CD14-positive monocyte (primary cell): ENCODE data around the gene RPS26. TPM values are rescaled to one million over a fixed set of nuclear protein-coding genes. Genes with fewer than 3 reads are reported as not detected.
A peak's percentile ranks its signal among the peaks of the same experiment; 100 is the strongest.

ENCODE experiments used
- DNase-seq, 3 donors: peaks; one replicate each; pipeline ENCODE4 v3.0.0-alpha.2; 2011 to 2022
- H2AFZ ChIP-seq: 2 replicates; pipeline ENCODE4 v1.6.0; 2012; ENCODE audit warnings: mild to moderate bottlenecking, low read depth, low read length, inconsistent platforms; ENCODE audit not compliant: insufficient read depth, poor library complexity, severe bottlenecking
- H3K27ac ChIP-seq, 2 donors: 1 replicate in 1 of 2; 2 replicates in 1 of 2; pipeline ENCODE4 v1.5.1; 2012 to 2013; ENCODE audit warnings: low read length in 2 of 2, control low read depth in 1 of 2, inconsistent platforms in 1 of 2, low read depth in 1 of 2, mild to moderate bottlenecking in 1 of 2
- H3K27me3 ChIP-seq, 2 donors: one replicate each; pipeline versions ENCODE4 v1.6.0 to v1.6.1; 2011 to 2013; ENCODE audit warnings: low read length in 2 of 2; ENCODE audit not compliant: control insufficient read depth in 2 of 2, insufficient read depth in 2 of 2
- H3K36me3 ChIP-seq, 2 donors: replicated peaks in 1 of 2; 1 replicate in 1 of 2; 2 replicates in 1 of 2; pipeline versions ENCODE4 v1.5.1 to v1.6.1; 2012 to 2013; ENCODE audit warnings: low read length in 2 of 2, control low read depth in 1 of 2, inconsistent platforms in 1 of 2, mild to moderate bottlenecking in 1 of 2; ENCODE audit not compliant: insufficient read depth in 2 of 2, control insufficient read depth in 1 of 2
- H3K4me1 ChIP-seq, 2 donors: 1 replicate in 1 of 2; 2 replicates in 1 of 2; pipeline versions ENCODE4 v1.5.1 to v1.6.1; 2012 to 2013; ENCODE audit warnings: low read length in 2 of 2, control low read depth in 1 of 2, inconsistent platforms in 1 of 2, mild to moderate bottlenecking in 1 of 2, moderate library complexity in 1 of 2; ENCODE audit not compliant: insufficient read depth in 2 of 2, control insufficient read depth in 1 of 2
- H3K4me2 ChIP-seq: replicated peaks from 2 replicates; pipeline ENCODE3; 2012; ENCODE audit warnings: low read length, moderate library complexity, mild to moderate bottlenecking; ENCODE audit not compliant: poor library complexity, severe bottlenecking; ENCODE audit errors: extremely low read depth
- H3K4me3 ChIP-seq, 3 experiments: fragments of 200-600 bp in 1 of 3; sonication (generic) in 1 of 3; replicated peaks in 1 of 3; 1 replicate in 2 of 3; 2 replicates in 1 of 3; pipeline ENCODE4 v1.5.1; 2011 to 2013; ENCODE audit warnings: low read length in 3 of 3, mild to moderate bottlenecking in 3 of 3, control low read depth in 2 of 3, low read depth in 2 of 3, inconsistent platforms in 1 of 3, moderate library complexity in 1 of 3
- H3K79me2 ChIP-seq: 2 replicates; pipeline ENCODE4 v1.6.0; 2012; ENCODE audit warnings: mild to moderate bottlenecking, control low read depth, inconsistent platforms, low read length, moderate library complexity; ENCODE audit not compliant: insufficient read depth
- H3K9ac ChIP-seq: 2 replicates; pipeline ENCODE4 v1.6.0; 2017; ENCODE audit warnings: low read length, mild to moderate bottlenecking; ENCODE audit not compliant: insufficient read depth, poor library complexity, severe bottlenecking
- H3K9me3 ChIP-seq, 2 donors: replicated peaks in 1 of 2; 1 replicate in 1 of 2; 2 replicates in 1 of 2; pipeline versions ENCODE4 v1.5.1 to v1.6.1; 2012 to 2013; ENCODE audit warnings: low read length in 2 of 2, control low read depth in 1 of 2; ENCODE audit not compliant: control insufficient read depth in 1 of 2, insufficient read depth in 1 of 2
- H4K20me1 ChIP-seq: 2 replicates; pipeline ENCODE4 v1.6.0; 2012; ENCODE audit warnings: mild to moderate bottlenecking, low read length, control low read depth, moderate library complexity; ENCODE audit not compliant: insufficient read depth
- H3K27ac Mint-ChIP-seq, 7 donors: one replicate each; pipeline ENCODE4 v1.8.0; 2020; ENCODE audit warnings: mild to moderate bottlenecking in 7 of 7, mixed read lengths in 7 of 7, moderate library complexity in 6 of 7, inconsistent platforms in 2 of 7
- H3K27me3 Mint-ChIP-seq, 3 donors: one replicate each; pipeline ENCODE4 v1.8.0; 2021 to 2022; ENCODE audit warnings: low read depth in 3 of 3, mild to moderate bottlenecking in 3 of 3, mixed read lengths in 3 of 3, moderate library complexity in 3 of 3, inconsistent platforms in 1 of 3
- H3K36me3 Mint-ChIP-seq, 2 donors: one replicate each; pipeline ENCODE4 v1.8.0; 2020; ENCODE audit warnings: mixed read lengths in 2 of 2, inconsistent platforms in 1 of 2, mild to moderate bottlenecking in 1 of 2
- H3K4me1 Mint-ChIP-seq: one replicate; pipeline ENCODE4 v1.8.0; 2020; ENCODE audit warnings: mild to moderate bottlenecking, mixed read lengths
- H3K4me3 Mint-ChIP-seq, 2 donors: one replicate each; pipeline ENCODE4 v1.8.0; 2020; ENCODE audit warnings: mild to moderate bottlenecking in 2 of 2, mixed read lengths in 2 of 2, moderate library complexity in 1 of 2
- H3K9me3 Mint-ChIP-seq, 7 donors: one replicate each; pipeline ENCODE4 v1.8.0; 2020 to 2022; ENCODE audit warnings: mixed read lengths in 7 of 7, mild to moderate bottlenecking in 6 of 7, moderate library complexity in 6 of 7, inconsistent platforms in 2 of 7
- CTCF ChIP-seq: fragments of 200-600 bp; IDR thresholded peaks from one replicate; pipeline ENCODE4 v1.8.0; 2022; ENCODE audit warnings: antibody characterized with exemption, mild to moderate bottlenecking
- WGBS: methylation state at CpG from one replicate; pipeline ENCODE4 v1.1.5; 2013; ENCODE audit warnings: missing lambda C conversion rate; ENCODE audit not compliant: insufficient coverage; 5-methylcytosine and 5-hydroxymethylcytosine counted together
- intact Hi-C, 2 donors: fragments of 100-400 bp; cut with micrococcal nuclease; formaldehyde crosslinking; loops; one replicate each; pipeline versions ENCODE4 v1.15.0 to v1.15.1; 2023
- polyA plus RNA-seq, 3 donors: library from polyadenylated mRNA; depleted of rRNA in 1 of 3; unstranded in 2 of 3; stranded (reverse) in 1 of 3; fragments of 300-500 nt in 2 of 3; fragments of >200 nt in 1 of 3; fragmentation: Illumina TruSeq in 2 of 3; gene quantifications; 1 replicate in 2 of 3; 2 replicates in 1 of 3; pipeline ENCODE4 v1.2.3, GENCODE V29; 2012 to 2021

The RPS26 gene
- polyA plus RNA-seq, 3 donors = 238 to 363 (median 286) TPM

GRCh38 chr12:56029666-56030293 is 11.9 kb upstream of the RPS26 start:
- intact Hi-C loops = loop anchor here in 1 of 2 donors (2.0 to 10.0 kb wide), 2 partner anchors 33 to 285 kb away; partner anchors contain the start of genes GDF11 and SUOX
- H3K27ac ChIP-seq = no peak overlapping the region
- no peak overlapping the region for H2AFZ ChIP-seq
- DNase-seq = peak; percentile 26 to 44 (median 42)
- no peaks in the 10 kb centered on the region for H3K27me3 ChIP-seq
- no peaks in the 10 kb centered on the region for H3K4me1 ChIP-seq
- Mint-ChIP-seq H3K9me3 (no peaks in the 10 kb centered on the region), H3K4me3 (no peak overlapping the region), H3K36me3 (peaks cover 36 to 49% of the 10 kb centered on the region in 2 donors), H3K27me3 (peaks cover 0 to 6% (median 0%) of the 10 kb centered on the region in 3 donors), H3K27ac (no peak overlapping the region), H3K4me1 (no peaks in the 10 kb centered on the region)
- no peaks in the 10 kb centered on the region for H3K79me2 ChIP-seq
- peak; percentile 70 for TF ChIP-seq CTCF
- no peaks in the 10 kb centered on the region for H4K20me1 ChIP-seq
- peaks cover 25 to 29% of the 10 kb centered on the region in 2 donors for H3K36me3 ChIP-seq
- H3K9me3 ChIP-seq = no peaks in the 10 kb centered on the region
- H3K9ac ChIP-seq = no peak overlapping the region
- no peak overlapping the region for H3K4me2 ChIP-seq
- H3K4me3 ChIP-seq = no peak overlapping the region
- 100% methylated on average over 3 of the region's 6 CpGs for whole genome bisulfite sequencing

GRCh38 chr12:56031987-56032386 is 9.7 kb upstream of the RPS26 start:
- Mint-ChIP-seq H3K36me3 (peaks cover 30 to 58% of the 10 kb centered on the region in 2 donors), H3K4me1 (no peaks in the 10 kb centered on the region), H3K27me3 (peaks cover 0 to 6% (median 0%) of the 10 kb centered on the region in 3 donors), H3K9me3 (no peaks in the 10 kb centered on the region), H3K4me3 (no peak overlapping the region), H3K27ac (no peak overlapping the region)
- 100% methylated on average over 1 of the region's 1 CpG for WGBS
- Histone ChIP-seq H3K36me3 (peaks cover 24 to 35% of the 10 kb centered on the region in 2 donors), H3K79me2 (no peaks in the 10 kb centered on the region), H3K27me3 (no peaks in the 10 kb centered on the region), H3K4me1 (no peaks in the 10 kb centered on the region), H2AFZ (no peak overlapping the region), H3K4me2 (no peak overlapping the region), H3K9ac (no peak overlapping the region), H3K27ac (no peak overlapping the region), H3K4me3 (no peak overlapping the region), H4K20me1 (no peaks in the 10 kb centered on the region), H3K9me3 (no peaks in the 10 kb centered on the region)
- intact Hi-C loops = no loop called here
- DNase-seq = no peak
- TF ChIP-seq CTCF = no peak
